ENCODE measurements around the gene COPE.

- TF ChIP-seq, protein P1, sequence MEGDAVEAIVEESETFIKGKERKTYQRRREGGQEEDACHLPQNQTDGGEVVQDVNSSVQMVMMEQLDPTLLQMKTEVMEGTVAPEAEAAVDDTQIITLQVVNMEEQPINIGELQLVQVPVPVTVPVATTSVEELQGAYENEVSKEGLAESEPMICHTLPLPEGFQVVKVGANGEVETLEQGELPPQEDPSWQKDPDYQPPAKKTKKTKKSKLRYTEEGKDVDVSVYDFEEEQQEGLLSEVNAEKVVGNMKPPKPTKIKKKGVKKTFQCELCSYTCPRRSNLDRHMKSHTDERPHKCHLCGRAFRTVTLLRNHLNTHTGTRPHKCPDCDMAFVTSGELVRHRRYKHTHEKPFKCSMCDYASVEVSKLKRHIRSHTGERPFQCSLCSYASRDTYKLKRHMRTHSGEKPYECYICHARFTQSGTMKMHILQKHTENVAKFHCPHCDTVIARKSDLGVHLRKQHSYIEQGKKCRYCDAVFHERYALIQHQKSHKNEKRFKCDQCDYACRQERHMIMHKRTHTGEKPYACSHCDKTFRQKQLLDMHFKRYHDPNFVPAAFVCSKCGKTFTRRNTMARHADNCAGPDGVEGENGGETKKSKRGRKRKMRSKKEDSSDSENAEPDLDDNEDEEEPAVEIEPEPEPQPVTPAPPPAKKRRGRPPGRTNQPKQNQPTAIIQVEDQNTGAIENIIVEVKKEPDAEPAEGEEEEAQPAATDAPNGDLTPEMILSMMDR (IDR thresholded peaks at IDR 0.05) = no peak
- TF ChIP-seq POLR2A (IDR thresholded peaks at IDR 0.05) = no peak
Measured at GRCh38 chr19:18912933-18913332, 6.3 kb downstream of the COPE start.
